A549 (cell line): ENCODE results near the gene PSMC3IP.

Source experiments
- CTCF ChIP-seq: fragments of >200 bp; sonication (Bioruptor Twin); formaldehyde crosslinking; IDR thresholded peaks from 3 replicates; pipeline ENCODE4 v1.5.1; 2016
- ELK1 ChIP-seq: fragments of 150-350 bp; IDR thresholded peaks from 2 replicates; pipeline ENCODE4 v1.6.1; 2014; ENCODE audit warnings: low read depth, mild to moderate bottlenecking, low read length
- EP300 ChIP-seq, 2 experiments: fragments of >200 bp; sonication (Bioruptor Twin); formaldehyde crosslinking; IDR thresholded peaks; 2 replicates in 1 of 2; 3 replicates in 1 of 2; pipeline ENCODE4 v1.6.1; 2016 to 2017
- MAFK ChIP-seq: fragments of 450-650 bp; IDR thresholded peaks from 2 replicates; pipeline ENCODE4 v1.6.1; 2014; ENCODE audit not compliant: partially characterized antibody
- MAZ ChIP-seq: fragments of 150-350 bp; IDR thresholded peaks from 2 replicates; pipeline ENCODE4 v1.6.1; 2014; ENCODE audit warnings: antibody characterized with exemption, low read depth, low read length, borderline replicate concordance
- POLR2A ChIP-seq: IDR thresholded peaks from 2 replicates; pipeline ENCODE4 v1.6.1; 2012; ENCODE audit warnings: mild to moderate bottlenecking, low read length
- RAD21 ChIP-seq, 2 experiments: fragments of >200 bp in 1 of 2; sonication (Bioruptor Twin) in 1 of 2; formaldehyde crosslinking in 1 of 2; IDR thresholded peaks in 1 of 2; conservative IDR thresholded peaks in 1 of 2; 2 replicates in 1 of 2; 3 replicates in 1 of 2; pipeline ENCODE4 v1.6.1; 2012 to 2018; ENCODE audit warnings: inconsistent platforms in 1 of 2
- RFX5 ChIP-seq: fragments of 450-650 bp; IDR thresholded peaks from 2 replicates; pipeline ENCODE4 v1.7.1; 2014; ENCODE audit warnings: antibody characterized with exemption, mild to moderate bottlenecking, moderate library complexity

GRCh38 chr17:42568341-42569111, 9.0 kb downstream of the PSMC3IP start:
- TF ChIP-seq CTCF (no peak), MAZ (no peak), POLR2A (no peak), EP300 (IDR thresholded peaks at IDR 0.05) (no peak), MAFK (no peak), RFX5 (no peak), ELK1 (no peak), RAD21 (conservative IDR thresholded peaks at IDR 0.05 in 1 of 2, IDR thresholded peaks at IDR 0.05 in 1 of 2) (no peak)
